MM.1S (cell line): ENCODE results near the gene ATP9A.

Experiments
- DNase-seq: peaks from one replicate; pipeline ENCODE4 v3.0.0-alpha.2; 2015
- H2AFZ ChIP-seq: fragments of 300-600 bp; sonication (generic); 2 replicates; pipeline ENCODE4 v1.6.0; 2016; ENCODE audit warnings: antibody characterized with exemption, low read length
- H3F3A ChIP-seq: fragments of 300-600 bp; sonication (generic); 2 replicates; pipeline ENCODE4 v1.6.1; 2016; ENCODE audit warnings: mild to moderate bottlenecking, antibody characterized with exemption, low read length, moderate library complexity, mixed read lengths; ENCODE audit not compliant: insufficient read depth
- H3K27ac ChIP-seq: fragments of 300-600 bp; sonication (generic); 2 replicates; pipeline ENCODE4 v1.5.1; 2016; ENCODE audit warnings: mild to moderate bottlenecking, low read length
- H3K27me3 ChIP-seq: fragments of 300-600 bp; sonication (generic); replicated peaks from 2 replicates; pipeline ENCODE4 v1.6.0; 2016; ENCODE audit warnings: low read length; ENCODE audit not compliant: insufficient read depth
- H3K36me3 ChIP-seq: fragments of 300-600 bp; sonication (generic); replicated peaks from 2 replicates; pipeline ENCODE4 v1.6.1; 2016; ENCODE audit warnings: mild to moderate bottlenecking, low read length, mixed read lengths; ENCODE audit not compliant: insufficient read depth
- H3K4me1 ChIP-seq: fragments of 300-600 bp; sonication (generic); 2 replicates; pipeline ENCODE4 v1.6.1; 2016; ENCODE audit warnings: low read length, mixed read lengths
- H3K4me2 ChIP-seq: fragments of 300-600 bp; sonication (generic); 2 replicates; pipeline ENCODE4 v1.6.0; 2016; ENCODE audit warnings: low read depth, low read length
- H3K4me3 ChIP-seq: fragments of 300-600 bp; sonication (generic); 2 replicates; pipeline ENCODE4 v1.5.1; 2016; ENCODE audit warnings: low read length, mixed read lengths
- H3K79me2 ChIP-seq: fragments of 300-600 bp; sonication (generic); 2 replicates; pipeline ENCODE4 v1.6.1; 2016; ENCODE audit warnings: mixed run types, low read length, mixed read lengths
- H3K9ac ChIP-seq: fragments of 300-600 bp; sonication (generic); 2 replicates; pipeline ENCODE4 v1.6.1; 2016; ENCODE audit warnings: low read length, mixed read lengths
- H3K9me2 ChIP-seq: fragments of 300-600 bp; sonication (generic); replicated peaks from 2 replicates; pipeline ENCODE4 v1.6.1; 2016; ENCODE audit warnings: mild to moderate bottlenecking, low read length, mixed read lengths; ENCODE audit not compliant: insufficient read depth
- H3K9me3 ChIP-seq: fragments of 300-600 bp; sonication (generic); replicated peaks from 2 replicates; pipeline ENCODE4 v1.6.1; 2016; ENCODE audit warnings: mild to moderate bottlenecking, low read length, mixed read lengths; ENCODE audit not compliant: insufficient read depth
- H4K20me1 ChIP-seq: fragments of 300-600 bp; sonication (generic); 2 replicates; pipeline ENCODE4 v1.6.1; 2016; ENCODE audit warnings: mild to moderate bottlenecking, low read length, moderate library complexity, mixed read lengths; ENCODE audit not compliant: insufficient read depth
- CTCF ChIP-seq: fragments of 300-600 bp; sonication (generic); IDR thresholded peaks from 2 replicates; pipeline ENCODE4 v1.5.1; 2016; ENCODE audit warnings: antibody characterized with exemption, low read length, mixed read lengths
- EZH2 ChIP-seq: fragments of 300-600 bp; sonication (generic); optimal IDR thresholded peaks from 2 replicates; pipeline ENCODE3; 2017; ENCODE audit warnings: low read depth, mild to moderate bottlenecking, antibody characterized with exemption, low read length, mixed read lengths
- EZH2phosphoT487 ChIP-seq: fragments of 300-600 bp; sonication (generic); IDR thresholded peaks from 2 replicates; pipeline ENCODE4 v1.6.1; 2018; ENCODE audit warnings: antibody characterized with exemption, low read length

The ATP9A gene

GRCh38 chr20:51627586-51627985 is 140.6 kb downstream of the ATP9A start:
- Histone ChIP-seq H3K4me3 (no peak overlapping the region), H3K36me3 (no peaks in the 10 kb centered on the region), H3K27me3 (no peaks in the 10 kb centered on the region), H3K4me1 (peaks cover 3% of the 10 kb centered on the region; the same call in 1 of the 2 replicates), H3K9ac (no peak overlapping the region), H3K27ac (no peak overlapping the region), H4K20me1 (no peaks in the 10 kb centered on the region), H3K9me3 (no peaks in the 10 kb centered on the region), H2AFZ (no peak overlapping the region), H3F3A (no peaks in the 10 kb centered on the region), H3K79me2 (no peaks in the 10 kb centered on the region), H3K9me2 (no peaks in the 10 kb centered on the region), H3K4me2 (no peak overlapping the region)
- TF ChIP-seq EZH2: no peak
- TF ChIP-seq EZH2phosphoT487: no peak
- TF ChIP-seq CTCF: no peak
- DNase-seq: no peak

- H3K9ac ChIP-seq: no peak overlapping the region
- no peak for DNase-seq
- H3F3A ChIP-seq: peaks cover 6% of the 10 kb centered on the region
- H3K9me2 ChIP-seq: no peaks in the 10 kb centered on the region
- peaks cover 8% of the 10 kb centered on the region for H3K4me1 ChIP-seq
- H3K79me2 ChIP-seq: no peaks in the 10 kb centered on the region
- H3K4me3 ChIP-seq: no peak overlapping the region
- no peak overlapping the region for H3K4me2 ChIP-seq
- TF ChIP-seq EZH2 (no peak), CTCF (no peak), EZH2phosphoT487 (no peak)
- H3K27me3 ChIP-seq: no peaks in the 10 kb centered on the region
- H3K27ac ChIP-seq: no peak overlapping the region
- H2AFZ ChIP-seq: no peak overlapping the region
- H3K36me3 ChIP-seq: no peaks in the 10 kb centered on the region
- H3K9me3 ChIP-seq: no peaks in the 10 kb centered on the region
- no peaks in the 10 kb centered on the region for H4K20me1 ChIP-seq
Measured at GRCh38 chr20:51625105-51625504, 143.1 kb downstream of the ATP9A start.

- Histone ChIP-seq H3K4me3 (no peak overlapping the region), H3K27ac (no peak overlapping the region), H3K27me3 (no peaks in the 10 kb centered on the region), H3K9me3 (no peaks in the 10 kb centered on the region), H4K20me1 (no peaks in the 10 kb centered on the region), H3K9ac (no peak overlapping the region), H3K4me2 (no peak overlapping the region), H3K9me2 (no peaks in the 10 kb centered on the region), H3K36me3 (no peaks in the 10 kb centered on the region), H2AFZ (peak overlapping the region; percentile 18), H3F3A (peaks cover 9% of the 10 kb centered on the region), H3K4me1 (peaks cover 11% of the 10 kb centered on the region), H3K79me2 (no peaks in the 10 kb centered on the region)
- DNase-seq: peak; percentile 70
- TF ChIP-seq EZH2: no peak
- peak; percentile 73 for TF ChIP-seq CTCF
Measured at GRCh38 chr20:51624157-51624731, 143.9 kb downstream of the ATP9A start.
